Brain microvascular endothelial cell (primary cell): ENCODE data around the gene DYNLRB1.
"Not testable (repeated sequence)": the region's sequence is repeated elsewhere in the genome, so short reads cannot be mapped to it uniquely, and the experiment has no call there.

Experiments
- DNase-seq: peaks from one replicate; pipeline ENCODE4 v3.0.0-alpha.2; 2020
- H3K27ac ChIP-seq: fragments of 250-450 bp; sonication (Bioruptor Pico); 2 replicates; pipeline ENCODE4 v1.5.1; 2020; ENCODE audit warnings: mild to moderate bottlenecking, moderate library complexity
- H3K27me3 ChIP-seq: fragments of 250-450 bp; sonication (Bioruptor Pico); replicated peaks from 2 replicates; pipeline ENCODE4 v1.5.1; 2020; ENCODE audit warnings: mild to moderate bottlenecking
- H3K36me3 ChIP-seq: fragments of 250-450 bp; sonication (Bioruptor Pico); replicated peaks from 2 replicates; pipeline ENCODE4 v1.5.1; 2020; ENCODE audit warnings: mild to moderate bottlenecking
- H3K4me3 ChIP-seq: 2 replicates; pipeline ENCODE4 v1.5.1; 2011; ENCODE audit warnings: low read depth, mild to moderate bottlenecking, control low read depth, low read length, moderate library complexity
- in situ Hi-C: cut with HindIII; loops from 2 replicates; pipeline ENCODE4 v1.10.0; 2017; ENCODE audit warnings: low sequenced_read_pairs, low pct_ligation_motif_present
- TF ChIP-seq, protein P1 (sequence below): IDR thresholded peaks from 2 replicates; pipeline ENCODE4 v1.5.1; 2011; ENCODE audit warnings: low read depth, mild to moderate bottlenecking, moderate library complexity, low read length, control low read depth, inconsistent platforms; ENCODE audit errors: missing control alignments

DYNLRB1 gene

DNA sequence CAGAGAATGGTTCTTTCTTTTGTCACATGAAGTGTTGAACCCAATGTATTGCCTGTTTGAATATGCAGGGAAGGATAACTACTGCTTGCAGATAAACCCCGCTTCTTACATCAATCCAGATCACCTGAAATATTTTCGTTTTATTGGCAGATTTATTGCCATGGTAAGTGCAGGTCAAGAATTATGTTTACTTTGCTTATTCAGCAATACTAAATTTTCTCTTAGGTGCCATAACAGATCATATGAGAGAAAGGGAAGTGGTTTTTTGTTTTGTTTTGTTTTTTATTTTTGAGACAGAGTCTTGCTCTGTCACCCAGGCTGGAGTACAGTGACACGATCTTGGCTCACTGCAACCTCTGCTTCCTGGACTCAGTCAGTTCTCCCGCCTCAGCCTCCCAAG lies 36.6 kb upstream of the DYNLRB1 start:
- DNase-seq, result no peak

DNA sequence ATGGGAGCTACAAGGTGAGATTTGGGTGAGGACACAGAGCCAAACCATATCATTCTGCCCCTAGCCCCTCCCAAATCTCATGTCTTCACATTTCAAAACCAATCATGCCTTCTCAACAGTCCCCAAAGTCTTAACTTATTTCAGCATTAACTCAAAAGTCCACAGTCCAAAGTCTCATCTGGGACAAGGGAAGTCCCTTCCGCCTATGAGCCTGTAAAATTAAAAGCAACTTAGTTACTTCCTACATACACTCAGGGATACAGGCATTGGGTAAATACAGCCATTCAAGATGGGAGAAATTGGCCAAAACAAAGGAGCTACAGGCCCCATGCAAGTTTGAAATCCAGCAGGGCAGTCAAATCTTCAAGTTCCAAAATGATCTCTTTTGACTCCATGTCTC lies 34.1 kb upstream of the DYNLRB1 start:
- DNase-seq, H3K4me3 ChIP-seq, H3K27me3 ChIP-seq, H3K27ac ChIP-seq, in situ Hi-C loops: not testable (repeated sequence)
- H3K36me3 ChIP-seq, result peaks cover 63% of the 10 kb centered on the region

More for the DNA sequence above, 36.6 kb upstream of the DYNLRB1 start:
- H3K4me3 ChIP-seq, result no peak overlapping the region
- TF ChIP-seq, protein P1, sequence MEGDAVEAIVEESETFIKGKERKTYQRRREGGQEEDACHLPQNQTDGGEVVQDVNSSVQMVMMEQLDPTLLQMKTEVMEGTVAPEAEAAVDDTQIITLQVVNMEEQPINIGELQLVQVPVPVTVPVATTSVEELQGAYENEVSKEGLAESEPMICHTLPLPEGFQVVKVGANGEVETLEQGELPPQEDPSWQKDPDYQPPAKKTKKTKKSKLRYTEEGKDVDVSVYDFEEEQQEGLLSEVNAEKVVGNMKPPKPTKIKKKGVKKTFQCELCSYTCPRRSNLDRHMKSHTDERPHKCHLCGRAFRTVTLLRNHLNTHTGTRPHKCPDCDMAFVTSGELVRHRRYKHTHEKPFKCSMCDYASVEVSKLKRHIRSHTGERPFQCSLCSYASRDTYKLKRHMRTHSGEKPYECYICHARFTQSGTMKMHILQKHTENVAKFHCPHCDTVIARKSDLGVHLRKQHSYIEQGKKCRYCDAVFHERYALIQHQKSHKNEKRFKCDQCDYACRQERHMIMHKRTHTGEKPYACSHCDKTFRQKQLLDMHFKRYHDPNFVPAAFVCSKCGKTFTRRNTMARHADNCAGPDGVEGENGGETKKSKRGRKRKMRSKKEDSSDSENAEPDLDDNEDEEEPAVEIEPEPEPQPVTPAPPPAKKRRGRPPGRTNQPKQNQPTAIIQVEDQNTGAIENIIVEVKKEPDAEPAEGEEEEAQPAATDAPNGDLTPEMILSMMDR, result no peak
- peaks cover 70% of the 10 kb centered on the region for H3K36me3 ChIP-seq
- in situ Hi-C loops, result no loop called here
- no peak overlapping the region for H3K27ac ChIP-seq
- H3K27me3 ChIP-seq, result no peaks in the 10 kb centered on the region

GRCh38 chr20:34483585-34484220 lies 32.5 kb upstream of the DYNLRB1 start:
- H3K27me3 ChIP-seq, in situ Hi-C loops, H3K27ac ChIP-seq, DNase-seq, H3K4me3 ChIP-seq: not testable (repeated sequence)
- H3K36me3 ChIP-seq, result peaks cover 62% of the 10 kb centered on the region

GRCh38 chr20:34485068-34485634 lies 31.1 kb upstream of the DYNLRB1 start:
- H3K36me3 ChIP-seq, result peaks cover 58% of the 10 kb centered on the region

DNA sequence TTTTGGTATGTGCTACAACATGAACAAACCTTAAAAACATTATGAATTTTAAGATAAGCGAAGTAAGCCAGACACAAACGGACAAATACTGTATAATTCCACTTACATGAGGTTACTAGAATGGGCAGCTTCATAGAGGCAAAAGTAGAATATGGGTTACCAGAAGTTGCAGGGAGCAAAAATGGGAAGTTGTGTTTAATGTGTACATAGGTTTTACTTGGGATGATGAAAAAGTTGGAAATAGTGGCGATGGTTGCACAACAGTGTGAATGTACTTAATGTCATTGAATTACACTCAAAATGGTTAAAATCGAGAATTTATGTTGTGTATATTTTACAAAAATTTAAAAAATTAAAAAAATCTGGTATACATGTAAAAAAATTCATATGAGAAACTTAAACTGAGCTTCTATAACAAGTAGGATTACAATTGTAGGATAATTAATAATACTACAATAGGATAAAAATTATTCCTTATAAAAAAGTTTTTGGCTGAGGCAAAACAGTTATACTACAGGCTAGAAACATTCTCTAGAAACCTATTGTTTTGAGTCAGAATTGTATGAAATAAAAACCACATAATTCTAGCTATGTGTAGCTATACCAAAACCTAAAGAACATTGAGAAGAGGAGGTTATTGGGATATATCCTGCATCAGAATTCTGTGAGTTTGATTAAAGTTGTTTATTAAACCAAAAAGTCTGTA lies 24.8 kb upstream of the DYNLRB1 start:
- Histone ChIP-seq H3K4me3 (no peak overlapping the region), H3K27me3 (no peaks in the 10 kb centered on the region), H3K27ac (no peak overlapping the region), H3K36me3 (peaks cover 64% of the 10 kb centered on the region)
- in situ Hi-C loops, result no loop called here
- no peak for DNase-seq
- TF ChIP-seq, protein P1, result no peak

More at GRCh38 chr20:34485068-34485634, 31.1 kb upstream of the DYNLRB1 start:
- TF ChIP-seq, protein P1, result no peak
- H3K4me3 ChIP-seq, result no peak overlapping the region
- no peak overlapping the region for H3K27ac ChIP-seq
- H3K27me3 ChIP-seq, result no peaks in the 10 kb centered on the region
- in situ Hi-C loops, result no loop called here
- DNase-seq, result no peak

- H3K36me3 ChIP-seq, result peaks cover 62% of the 10 kb centered on the region
Measured at GRCh38 chr20:34491932-34492509, 24.2 kb upstream of the DYNLRB1 start.

More at GRCh38 chr20:34491932-34492509, 24.2 kb upstream of the DYNLRB1 start:
- no peak overlapping the region for H3K4me3 ChIP-seq
- in situ Hi-C loops, result no loop called here
- no peak overlapping the region for H3K27ac ChIP-seq
- no peak for DNase-seq
- no peaks in the 10 kb centered on the region for H3K27me3 ChIP-seq
- TF ChIP-seq, protein P1, result no peak
